Dermis blood vessel endothelial cell (primary cell): ENCODE results near the gene STARD13. TPM values are rescaled to one million over a fixed set of nuclear protein-coding genes. Genes with fewer than 3 reads are reported as not detected.
"Not testable (repeated sequence)": the region's sequence is repeated elsewhere in the genome, so short reads cannot be mapped to it uniquely, and the experiment has no call there.

ENCODE experiments used
- DNase-seq: peaks from one replicate; pipeline ENCODE4 v3.0.0; 2010
- total RNA-seq: library from RNA; depleted of rRNA; stranded (reverse); fragments of >200 nt; gene quantifications from 2 replicates; pipeline ENCODE4 v1.2.3, GENCODE V29; 2014

The STARD13 gene
- total RNA-seq, 1 donor from 2014 or later: 27.7 TPM

DNA sequence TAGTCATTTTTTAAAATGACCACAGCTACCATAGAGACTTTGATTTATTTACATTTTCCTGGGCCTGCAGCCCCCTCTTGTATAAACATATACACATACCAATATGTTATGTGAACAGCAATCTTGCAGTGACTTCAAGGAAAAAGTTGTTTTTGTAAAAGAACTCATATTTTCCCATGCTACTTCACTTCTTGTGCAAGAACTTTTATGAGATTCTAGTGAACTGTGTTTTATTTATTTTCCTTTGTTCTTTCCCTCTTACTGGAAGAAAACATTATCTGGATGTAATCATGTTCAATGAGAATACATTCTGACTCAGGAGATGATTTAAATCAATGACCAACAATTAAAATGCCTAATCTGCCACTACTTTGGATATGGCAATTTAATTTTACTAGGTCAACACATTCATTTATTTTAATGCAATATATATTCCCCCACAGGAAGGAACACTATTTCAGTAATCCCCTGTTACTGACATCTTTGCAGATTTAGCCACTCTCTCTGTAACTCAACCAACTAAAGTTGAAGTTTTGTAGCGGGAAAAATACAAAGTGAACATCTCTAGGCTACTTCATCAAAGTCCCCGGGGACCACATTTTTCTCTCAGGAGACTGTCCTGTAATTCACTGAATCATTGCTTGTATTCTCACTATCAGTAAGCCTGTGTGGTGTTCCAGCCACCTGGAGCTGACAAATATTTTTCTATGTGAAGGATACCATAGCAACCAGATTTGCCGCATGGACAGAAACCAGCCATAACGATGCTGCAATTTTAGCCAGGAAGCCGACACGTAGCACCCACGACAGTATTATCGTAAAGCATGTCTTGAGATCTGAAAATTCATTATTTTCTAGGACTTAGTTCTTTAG lies 90.5 kb downstream of the STARD13 start:
- DNase-seq: peak; percentile 96

DNA sequence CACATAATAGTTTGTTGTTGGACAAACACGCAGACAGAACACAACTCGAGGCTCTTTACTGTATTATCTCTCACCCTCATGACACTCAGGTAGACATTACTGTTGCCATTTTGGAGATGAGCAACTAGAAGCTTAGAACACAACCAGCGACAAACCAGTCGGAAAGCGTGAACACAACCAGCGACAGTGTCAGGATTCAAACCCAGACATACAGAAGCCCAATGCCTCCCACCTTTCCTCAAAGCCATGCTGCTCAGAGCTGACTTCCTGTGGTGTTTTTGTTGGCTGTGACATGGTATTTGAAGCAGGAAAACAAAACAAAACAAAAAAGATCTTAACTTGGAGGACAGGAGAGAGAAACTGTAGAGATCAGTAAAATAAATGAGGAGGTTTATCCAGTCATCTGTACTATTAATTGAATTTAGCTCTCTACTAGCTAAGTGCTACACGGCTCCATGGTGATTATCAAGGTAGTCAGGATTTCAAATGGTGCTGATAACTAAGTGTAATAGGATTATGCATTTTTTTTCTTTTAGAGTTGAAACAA lies 92.1 kb downstream of the STARD13 start:
- DNase-seq: peak; percentile 69

DNA sequence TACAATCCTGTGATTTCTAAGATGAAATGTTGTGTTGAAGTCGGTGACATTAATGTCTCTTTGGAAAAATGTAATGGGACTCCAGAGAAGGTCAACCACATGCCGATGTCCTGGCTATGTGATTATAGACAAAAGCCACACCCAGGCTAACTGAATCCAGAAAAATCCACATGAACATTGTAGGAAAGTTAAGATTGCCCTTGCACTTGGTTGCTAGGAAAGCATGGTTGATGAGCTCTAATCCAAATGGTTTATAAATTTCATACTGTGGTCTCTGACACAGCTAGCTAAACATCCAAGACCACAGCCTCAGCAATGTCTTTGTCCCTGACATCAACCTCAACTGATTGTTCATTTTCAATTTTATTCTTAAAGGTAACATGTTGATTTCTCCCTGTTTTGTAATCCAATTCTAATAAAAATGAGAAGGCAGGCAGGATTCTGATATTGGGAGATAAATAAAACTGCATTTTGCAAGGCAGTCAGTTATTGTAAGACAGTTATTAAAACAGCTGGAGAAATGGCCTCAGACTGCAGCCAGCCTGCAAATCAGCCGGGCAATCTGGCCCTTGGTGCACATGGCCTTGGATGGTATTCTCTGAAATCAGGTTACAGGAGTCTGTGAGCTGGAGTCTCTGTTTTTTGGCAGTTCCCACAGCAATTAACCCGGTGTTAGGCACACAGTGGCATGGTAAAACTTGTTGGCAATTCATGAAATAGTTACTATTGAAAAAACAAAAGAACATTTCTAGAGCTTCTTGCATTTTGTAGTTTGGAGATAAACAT lies 93.9 kb downstream of the STARD13 start:
- no peak for DNase-seq

DNA sequence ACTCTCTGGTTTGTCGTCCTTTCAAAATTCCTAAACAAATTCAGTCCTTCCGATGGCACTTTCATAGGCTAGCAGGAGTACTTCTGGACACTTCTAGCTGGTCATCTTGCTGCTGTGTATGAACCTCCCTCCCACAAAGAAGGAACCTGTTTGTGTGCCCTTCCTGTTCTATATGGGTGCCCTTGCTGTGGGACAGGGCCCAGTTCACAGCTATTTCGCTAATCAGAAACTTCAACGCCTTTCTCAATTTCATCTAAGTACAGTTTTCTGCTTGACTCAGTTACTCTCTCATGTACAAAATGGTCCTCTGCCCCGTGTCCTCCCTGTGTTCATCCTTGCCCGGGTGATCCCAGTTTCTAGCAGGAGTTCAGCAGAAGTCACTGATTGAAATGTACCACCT lies 96.1 kb downstream of the STARD13 start:
- DNase-seq: no peak

DNA sequence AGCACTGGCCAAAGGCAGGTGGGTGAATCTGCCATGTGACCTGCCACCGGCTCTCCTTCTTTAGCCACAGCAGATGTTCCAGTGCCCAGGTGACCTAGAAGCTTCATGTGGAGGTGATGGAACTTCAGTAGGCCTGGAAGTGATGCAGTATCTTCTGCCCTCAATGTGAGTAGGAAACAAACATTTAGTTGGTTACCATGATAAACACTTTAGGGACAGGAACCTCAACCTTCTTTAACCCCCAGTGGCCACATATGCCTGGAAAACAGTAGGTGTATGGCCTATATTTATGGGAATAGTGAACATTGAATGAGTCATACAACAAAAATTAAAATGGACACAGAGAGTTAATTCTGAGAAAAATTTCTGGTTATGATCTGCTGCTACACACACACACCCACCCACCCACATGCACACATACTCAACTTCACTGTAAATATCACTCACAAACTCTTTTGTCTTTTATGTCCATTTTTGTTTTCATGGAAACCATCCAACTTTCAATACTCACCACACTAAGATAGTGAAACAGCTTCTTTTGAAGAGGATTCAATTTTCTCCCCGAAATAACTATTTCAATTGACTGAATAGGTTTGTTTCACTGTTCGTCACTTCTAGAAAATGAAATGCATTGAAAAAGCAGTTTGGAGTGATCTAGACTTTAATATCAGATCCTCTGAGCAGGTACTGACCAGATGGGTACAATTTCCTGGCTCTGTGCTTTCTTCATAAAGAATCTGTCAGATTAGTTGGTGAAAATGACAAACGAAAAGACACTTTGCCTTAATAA lies 97.3 kb downstream of the STARD13 start:
- DNase-seq: peak; percentile 53

DNA sequence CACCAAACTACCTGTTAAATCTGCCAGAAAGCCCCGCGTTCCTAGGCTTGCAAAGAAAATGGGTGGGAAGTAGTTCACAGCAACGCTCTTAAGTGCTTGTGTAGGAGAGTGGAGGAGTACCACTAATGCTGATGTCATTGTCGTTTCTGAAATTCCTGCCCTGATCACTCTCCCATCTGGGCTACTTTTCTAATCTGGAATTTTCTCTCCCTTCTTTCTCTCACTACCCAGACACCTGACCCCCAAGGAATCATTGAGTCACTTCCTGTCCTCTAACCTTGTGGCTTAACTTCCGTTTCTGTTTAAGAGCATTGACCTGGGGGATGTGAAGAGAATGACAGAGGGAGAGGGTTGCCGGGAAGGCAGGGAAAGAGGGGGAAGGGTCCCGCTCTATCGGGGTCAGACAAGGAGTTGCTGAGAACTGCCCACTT lies 98.7 kb downstream of the STARD13 start:
- peak; percentile 83 for DNase-seq

DNA sequence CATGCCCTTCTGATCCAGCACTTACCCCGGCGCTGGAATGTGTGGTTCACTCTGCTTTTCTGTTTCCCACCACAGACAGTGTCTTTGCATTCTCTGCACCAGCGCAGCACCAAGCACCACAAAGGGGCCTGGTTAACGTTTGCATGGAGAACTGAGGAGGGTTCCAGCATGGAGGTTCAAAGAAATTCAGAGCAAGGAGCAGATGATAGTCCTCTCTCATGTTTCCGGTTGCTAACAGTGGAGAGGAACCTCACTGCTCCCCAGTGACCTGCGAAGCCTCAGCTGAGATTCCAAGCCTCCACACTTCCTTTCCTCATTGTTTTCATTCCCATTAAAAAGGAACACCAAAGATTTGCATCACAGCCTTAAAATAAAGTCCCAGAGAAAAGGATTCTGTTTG lies 99.7 kb downstream of the STARD13 start:
- DNase-seq: peak; percentile 44

DNA sequence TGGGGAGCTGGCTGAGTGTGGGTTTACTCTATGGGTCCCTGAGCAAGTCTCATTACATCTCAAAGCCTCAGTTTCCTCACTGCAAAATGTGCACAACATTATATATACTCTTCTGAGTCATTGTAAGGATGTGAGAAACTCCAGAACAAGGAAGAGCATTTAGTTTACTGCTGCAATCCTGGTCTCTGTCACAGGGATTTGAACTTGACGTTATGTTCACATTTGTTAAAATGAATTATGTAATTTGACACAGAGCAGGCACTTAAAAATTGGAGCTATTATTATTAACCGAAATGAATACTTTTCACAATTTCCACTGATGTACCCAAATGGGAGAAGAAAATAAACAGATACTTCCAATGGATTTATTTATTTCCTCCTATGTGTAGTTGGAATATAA lies 101.0 kb downstream of the STARD13 start:
- no peak for DNase-seq

DNA sequence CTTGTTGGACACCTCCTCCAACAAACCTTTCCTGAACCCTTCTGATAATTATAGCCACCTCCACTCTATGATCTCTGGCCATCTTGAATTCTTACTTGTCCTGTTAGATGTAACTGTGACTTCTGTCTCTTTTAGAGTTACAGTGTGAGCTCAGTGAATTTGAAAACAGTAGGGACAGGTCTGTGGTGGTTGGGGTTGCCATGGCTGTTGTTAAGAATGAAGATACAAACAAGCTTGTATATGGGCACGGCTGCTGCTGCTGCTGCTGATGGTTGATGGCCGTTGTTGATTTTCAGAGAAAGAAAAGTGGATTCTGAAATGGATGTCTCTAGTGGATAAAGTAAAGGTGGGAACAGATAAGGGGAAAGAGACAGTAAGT lies 101.5 kb downstream of the STARD13 start:
- DNase-seq: no peak

DNA sequence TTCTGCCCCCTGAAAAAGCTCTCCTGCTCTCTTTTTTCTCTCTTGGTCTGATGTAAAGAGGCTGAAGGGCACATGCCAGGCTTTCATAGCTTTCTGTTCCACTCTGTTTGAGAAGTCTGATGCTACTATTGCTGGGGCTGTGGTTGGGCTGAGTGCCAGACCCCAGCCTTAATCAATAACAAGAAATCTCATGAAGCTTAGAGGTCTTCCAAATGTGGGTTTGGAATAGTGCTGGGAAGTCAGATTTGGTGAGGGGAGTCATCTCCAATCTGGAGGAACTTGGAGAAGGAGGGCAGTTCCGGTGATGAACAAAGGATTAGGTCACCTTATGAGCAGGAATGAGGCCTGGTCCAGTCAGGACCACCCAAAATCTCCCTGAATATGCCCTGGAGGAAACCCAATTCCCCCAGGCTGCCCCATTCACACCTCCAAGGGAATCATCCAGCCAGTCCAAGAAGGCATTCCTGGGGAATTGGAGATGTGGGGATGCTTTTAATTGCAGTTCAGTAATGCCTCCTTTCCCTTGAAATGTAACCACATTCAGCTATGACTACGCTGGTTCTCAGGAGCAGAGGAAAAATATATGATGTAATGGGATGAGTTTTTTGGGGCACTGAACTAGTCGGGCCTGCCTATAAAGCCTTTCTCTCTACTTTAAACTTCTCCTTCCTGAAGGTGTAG lies 102.0 kb downstream of the STARD13 start:
- no peak for DNase-seq

DNA sequence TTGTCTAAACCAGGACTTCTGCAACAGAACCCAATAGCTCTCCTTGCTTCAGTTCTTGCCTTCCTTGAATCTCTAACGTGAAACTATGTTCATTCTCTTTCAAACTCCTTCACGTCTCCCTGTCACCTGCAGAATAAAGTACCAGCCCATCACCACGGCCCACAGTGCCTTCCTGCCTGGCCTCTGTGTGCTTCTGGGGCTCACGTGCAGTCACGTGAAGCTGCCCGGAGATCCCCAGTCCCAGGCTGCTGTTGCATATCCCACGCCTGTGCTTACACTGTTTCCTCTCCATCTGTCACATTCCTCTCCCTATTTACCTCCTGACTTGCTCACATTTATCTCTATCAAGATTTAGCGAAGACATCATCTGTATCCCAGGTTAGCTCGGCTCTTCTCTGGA lies 102.8 kb downstream of the STARD13 start:
- no peak for DNase-seq

DNA sequence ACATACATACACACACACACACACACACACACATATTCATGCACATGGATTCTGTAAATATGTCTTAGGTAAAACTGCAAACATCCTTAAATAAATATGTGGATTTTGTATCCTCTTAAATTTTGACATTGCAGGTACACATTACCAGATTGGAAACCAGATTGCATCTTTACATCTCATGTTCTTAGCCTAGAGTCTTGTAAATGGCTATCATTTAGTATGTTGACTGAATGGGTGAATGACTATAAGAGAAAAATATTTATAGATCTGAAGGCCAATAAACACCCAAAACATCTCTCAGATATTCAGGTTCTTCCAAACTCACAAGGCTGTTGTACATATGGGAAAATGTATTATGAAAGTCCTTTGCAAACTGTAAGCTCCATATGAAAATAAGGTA lies 104.3 kb downstream of the STARD13 start:
- no peak for DNase-seq

DNA sequence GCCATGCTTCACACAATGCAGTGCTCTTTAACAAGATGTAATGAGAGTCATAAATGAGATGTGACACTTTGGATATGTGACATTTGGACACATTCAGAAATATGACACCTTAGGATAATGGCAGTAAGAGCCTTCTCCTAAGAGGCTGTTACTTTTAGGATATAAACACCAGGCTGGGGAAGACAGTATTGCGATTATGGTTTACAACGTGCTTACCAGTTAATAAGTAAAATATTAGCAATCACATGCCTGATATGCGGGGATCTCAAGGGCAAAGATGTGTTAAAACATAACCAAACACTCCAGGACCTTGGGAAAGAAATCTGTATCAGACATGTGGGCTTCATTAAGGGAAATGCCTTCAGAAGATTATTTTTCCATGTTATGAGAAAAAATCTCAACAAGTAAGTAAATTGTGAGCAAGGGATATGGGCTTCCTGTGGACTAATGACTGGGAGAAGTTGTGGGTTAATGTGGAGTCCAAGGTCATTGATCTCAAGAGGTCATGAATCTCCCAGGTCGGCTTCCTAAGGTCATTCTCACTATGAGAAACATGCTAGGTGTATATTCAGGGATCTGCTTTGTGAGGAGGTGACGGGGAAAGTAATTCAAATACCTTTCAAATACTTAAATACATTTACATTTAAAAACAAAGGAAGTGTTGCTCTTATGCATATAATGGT lies 105.3 kb downstream of the STARD13 start:
- no peak for DNase-seq

DNA sequence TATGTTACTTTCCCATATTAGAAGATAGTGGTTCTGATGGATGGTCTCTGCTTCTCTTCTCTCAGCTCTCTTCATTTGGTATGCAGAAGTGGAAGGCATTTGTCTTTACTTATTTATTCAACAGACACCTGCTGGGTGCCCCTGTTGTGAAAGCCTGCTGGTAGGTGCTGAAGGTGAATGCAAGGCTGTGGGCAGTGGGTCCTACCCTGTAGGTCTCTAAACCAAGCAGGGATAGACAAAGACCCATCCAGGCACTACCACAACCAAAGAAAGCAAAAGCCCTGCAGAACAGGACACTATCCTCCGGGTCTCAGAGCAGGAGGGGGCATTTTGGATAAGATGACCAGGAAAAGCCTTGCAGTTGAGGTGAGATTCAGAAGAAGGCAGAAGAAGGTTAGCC lies 106.1 kb downstream of the STARD13 start:
- no peak for DNase-seq

DNA sequence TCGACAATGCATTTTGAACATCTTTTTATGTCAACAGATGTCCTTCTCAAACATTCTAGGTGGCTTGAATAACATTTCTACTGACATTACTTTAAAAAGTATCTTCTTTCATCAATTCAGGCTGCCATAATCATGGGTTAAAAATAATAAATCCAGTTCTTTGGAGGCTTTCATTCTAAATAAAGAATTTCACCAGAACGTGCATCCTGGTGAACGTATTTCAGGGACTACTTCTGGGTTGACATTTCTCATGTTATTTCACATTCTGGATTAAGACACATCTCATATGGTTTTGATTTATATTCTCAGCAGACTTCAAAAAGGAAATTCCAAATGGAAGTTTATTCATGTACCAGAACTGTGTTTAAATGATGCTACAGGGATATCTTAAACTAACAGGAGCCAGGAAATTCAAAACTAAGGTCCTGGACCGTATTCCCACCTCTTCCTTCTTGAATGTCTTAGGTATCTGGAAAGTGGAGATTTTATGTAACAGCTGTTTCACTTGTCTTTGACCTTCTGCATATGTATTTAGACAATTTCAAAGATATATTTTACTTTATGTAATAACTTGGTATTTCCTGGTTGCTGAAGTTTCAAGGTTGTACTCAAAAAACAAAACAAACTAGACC lies 107.2 kb downstream of the STARD13 start:
- DNase-seq: no peak

DNA sequence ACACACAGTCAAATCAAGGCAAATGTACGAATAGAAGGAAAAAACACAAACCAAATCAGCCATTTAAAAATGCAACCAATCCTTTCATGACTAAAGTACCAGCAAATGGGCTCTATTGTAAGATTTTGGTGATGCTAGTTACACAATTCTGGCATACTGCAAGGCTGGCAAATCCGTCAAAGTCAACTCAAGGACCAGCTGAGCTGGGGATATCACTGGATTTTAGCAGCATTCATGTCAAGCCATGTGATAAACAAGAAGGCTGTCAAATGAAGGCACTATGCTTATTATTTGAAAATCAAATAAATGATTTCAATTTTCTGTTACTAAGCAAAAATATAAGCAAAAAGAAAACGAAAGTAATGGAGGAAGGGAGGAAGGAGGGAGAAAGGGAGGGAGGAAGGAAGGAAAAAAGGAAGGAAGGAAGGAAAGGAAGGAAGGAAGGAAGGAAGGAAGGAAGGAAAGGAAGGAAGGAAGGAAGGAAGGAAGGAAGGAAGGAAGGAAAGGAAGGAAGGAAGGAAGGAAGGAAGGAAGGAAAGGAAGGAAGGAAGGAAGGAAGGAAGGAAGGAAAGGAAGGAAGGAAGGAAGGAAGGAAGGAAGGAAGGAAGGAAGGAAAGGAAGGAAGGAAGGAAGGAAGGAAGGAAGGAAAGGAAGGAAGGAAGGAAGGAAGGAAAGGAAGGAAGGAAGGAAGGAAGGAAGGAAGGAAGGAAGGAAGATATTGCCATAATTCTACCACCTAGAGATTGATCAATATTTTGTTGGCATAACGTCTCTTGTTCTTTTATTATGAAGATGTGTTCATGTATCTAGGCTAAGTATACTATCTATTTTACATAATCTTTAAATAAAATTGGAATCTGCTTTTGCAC lies 108.0 kb downstream of the STARD13 start:
- not testable (repeated sequence) for DNase-seq

DNA sequence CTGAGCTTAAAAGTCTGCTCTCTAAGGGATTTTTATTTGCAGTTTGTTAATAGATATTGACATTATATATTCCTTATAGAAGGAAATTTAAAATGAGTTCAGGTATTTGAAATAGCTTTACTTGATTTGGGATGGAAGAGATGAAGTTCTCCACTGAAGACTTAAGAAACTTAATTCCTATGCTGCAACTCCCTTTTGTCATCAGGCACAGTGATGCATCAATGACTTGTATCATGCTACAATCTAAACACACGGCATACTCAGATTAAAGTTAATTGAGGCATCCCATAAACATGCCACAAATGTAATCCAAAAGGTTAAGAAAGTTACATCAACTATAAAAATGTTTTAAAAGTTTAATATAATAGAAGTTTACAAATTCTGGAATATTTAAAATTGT lies 109.0 kb downstream of the STARD13 start:
- DNase-seq: no peak

DNA sequence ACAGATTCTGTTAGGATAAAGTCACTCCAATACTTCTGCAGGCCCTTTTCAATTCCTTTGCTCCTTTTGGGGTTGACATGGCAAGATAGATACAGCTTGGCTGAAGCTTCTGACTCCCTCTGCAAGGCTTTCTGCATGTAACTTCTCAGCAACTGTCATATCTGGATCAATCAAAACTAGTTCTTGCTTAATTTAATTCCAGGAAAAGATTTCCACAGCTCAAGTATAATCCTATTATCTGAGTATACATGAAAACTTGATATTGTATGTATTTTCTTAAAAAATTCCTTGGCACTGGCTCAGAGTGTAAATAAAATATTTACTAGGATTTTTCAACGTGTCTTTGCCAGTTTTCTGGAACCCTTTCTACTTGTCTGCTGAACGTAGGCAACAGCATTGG lies 109.6 kb downstream of the STARD13 start:
- no peak for DNase-seq

DNA sequence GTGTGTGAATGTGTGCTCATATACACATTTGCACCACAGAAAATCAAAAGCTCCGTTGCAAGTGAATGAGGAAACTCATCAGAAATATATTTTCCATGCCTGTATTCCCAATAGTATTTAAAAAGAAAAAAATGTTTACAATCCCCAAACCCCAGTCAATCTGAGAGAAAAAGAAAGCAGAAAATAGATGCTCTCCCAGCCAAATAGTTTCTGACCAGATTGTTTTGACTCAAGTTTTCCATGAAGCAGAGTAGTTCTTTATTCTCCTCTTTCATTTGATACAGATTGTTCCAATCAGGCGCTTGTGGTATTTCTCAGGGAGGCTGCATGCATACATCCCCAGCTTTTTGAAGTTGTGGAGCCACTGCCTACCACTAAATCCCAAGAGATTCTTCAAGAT lies 110.6 kb downstream of the STARD13 start:
- no peak for DNase-seq

DNA sequence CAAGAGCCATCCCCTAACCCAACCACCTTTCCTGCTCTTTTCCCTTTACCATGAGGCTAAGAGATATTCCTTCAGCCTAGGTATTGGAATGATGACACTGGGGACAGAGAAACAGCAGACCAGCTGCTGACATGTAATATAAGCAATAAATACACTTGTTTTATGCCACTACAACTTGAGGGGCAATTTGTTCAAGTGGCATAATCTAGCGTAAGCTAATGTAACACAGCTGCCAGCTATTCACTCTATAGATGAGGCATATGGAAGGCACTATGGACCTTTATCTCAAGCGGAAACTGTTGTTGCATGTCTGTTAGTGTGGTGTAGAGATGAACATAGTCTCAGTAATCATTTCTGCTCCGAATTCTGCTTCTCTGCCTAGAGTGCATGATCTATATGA lies 111.1 kb downstream of the STARD13 start:
- no peak for DNase-seq
